HG02678 (cell line): ENCODE results near the gene FZD4.
"Not testable (repeated sequence)": the region's sequence is repeated elsewhere in the genome, so short reads cannot be mapped to it uniquely, and the experiment has no call there.

Experiments used
- ATAC-seq: cut with Tn5 transposase; IDR thresholded peaks from one replicate; pipeline ENCODE4 v1.9.1; 2021; ENCODE audit warnings: mild to moderate bottlenecking, moderate library complexity; ENCODE audit not compliant: unreplicated experiment

Gene FZD4

DNA sequence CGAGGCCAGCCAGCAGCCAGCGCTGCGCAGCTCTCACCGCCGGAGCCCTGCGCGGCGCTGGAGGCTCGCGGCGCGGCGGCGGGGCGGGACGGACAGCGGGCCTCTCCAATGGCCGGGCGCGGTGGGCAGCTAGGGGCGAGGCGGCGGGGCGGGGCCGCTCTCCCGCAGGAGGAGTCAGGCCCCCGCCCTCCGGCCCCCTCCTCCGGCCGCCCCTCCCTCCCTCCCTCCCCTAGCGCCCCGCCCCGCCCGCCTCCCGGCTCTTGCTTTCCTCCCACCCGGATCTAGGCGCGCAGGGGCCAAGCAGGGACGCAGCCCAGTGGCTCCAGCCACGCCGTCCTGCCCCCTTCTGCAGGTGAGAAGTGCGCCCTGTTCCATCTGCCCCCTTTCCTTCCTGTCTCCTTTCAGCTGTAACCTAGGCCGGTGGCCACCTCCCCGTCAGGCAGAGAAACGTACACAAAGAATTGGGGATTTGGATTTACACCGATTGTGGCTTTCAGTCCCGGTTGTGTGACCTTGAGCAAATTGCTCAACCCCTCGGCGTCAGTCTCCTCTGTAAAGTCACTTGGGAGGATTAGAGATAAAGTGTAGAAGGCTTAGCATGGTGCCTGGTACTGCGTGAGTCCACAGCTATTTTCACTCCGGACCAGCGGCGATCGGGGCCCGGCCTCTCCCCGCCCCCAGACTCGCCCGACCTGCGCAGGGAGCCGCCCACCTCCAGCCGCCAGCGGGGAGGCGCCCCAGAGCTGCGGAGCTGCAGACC, at the start of gene FZD4:
FZD4 (minus strand) TSS at position 35 of the 760 bp plus-strand sequence. CDS start 310 bp downstream, outside the sequence.
- peak; percentile 95 for ATAC-seq

DNA sequence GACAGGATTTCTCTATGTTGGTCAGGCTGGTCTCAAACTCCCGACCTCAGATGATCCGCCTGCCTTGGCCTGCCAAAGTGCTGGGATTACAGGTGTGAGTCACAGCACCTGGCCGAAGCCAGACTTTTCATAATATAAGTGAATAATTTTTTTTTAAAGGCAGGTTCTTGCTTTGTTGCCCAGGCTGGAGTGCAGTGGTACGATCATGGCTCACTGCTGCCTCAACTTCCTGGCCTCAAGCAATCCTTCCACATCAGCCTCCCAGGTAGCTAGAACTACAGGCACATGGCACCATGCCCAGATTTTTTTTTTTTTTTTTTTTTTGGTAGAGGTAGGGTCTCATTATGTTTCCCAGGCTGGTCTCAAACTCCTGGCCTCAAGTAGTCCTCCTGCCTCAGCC, 49.1 kb upstream of the FZD4 start:
- not testable (repeated sequence) for ATAC-seq

GRCh38 chr11:87002918-87003317, 47.7 kb upstream of the FZD4 start:
- no peak for ATAC-seq

- no peak for ATAC-seq
Measured at GRCh38 chr11:86999859-87000753, 44.9 kb upstream of the FZD4 start.

DNA sequence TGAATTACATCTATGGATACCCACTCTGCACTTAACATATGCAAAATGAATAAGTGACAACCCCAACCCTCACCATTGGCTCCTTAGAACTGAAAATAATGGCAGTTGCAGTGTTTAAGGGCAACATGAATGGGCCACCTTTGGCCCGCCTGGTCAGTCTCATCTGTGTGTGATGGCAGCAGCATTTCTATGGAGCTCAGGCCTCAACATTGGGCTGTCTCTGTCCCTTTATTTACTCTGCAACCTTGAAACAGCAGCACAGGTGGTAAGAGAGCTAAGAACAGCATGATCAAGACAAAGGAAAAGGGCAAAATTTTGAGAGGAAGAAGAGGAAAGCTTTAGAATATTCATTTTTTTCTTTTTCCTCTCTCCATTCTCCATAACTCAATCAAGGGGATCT, 44.2 kb upstream of the FZD4 start:
- ATAC-seq, result no peak

DNA sequence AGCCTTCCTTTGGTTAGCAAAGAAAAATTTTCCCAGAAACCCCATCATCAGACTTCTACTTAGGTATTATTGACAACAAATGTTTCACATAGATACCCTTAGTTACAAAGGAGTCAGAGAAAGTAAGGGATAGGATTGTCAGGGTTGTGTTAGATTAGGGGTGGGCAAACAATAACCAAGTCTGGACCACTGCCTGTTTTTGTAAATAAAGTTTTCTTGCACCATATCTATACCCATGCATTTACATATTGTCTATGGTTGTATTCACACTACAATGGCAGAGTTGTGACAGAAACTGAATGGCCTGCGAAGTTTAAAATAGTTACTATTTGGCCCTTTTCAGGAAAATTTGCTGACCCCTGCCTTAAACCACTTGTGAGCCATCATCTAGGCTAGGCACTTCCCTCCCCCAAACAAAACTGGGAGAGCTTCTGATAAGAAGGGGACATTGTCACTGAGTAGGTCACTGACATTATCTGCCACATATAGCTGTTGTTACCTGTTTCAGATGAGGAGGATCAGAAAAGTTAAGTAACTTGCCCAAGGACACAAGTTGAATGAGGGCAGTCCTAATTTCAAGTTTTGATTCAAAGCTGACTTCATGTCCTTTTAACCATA, 41.9 kb upstream of the FZD4 start:
- no peak for ATAC-seq

GRCh38 chr11:86993031-86993430, 37.8 kb upstream of the FZD4 start:
- no peak for ATAC-seq

GRCh38 chr11:86992340-86992739, 37.1 kb upstream of the FZD4 start:
- not testable (repeated sequence) for ATAC-seq

GRCh38 chr11:86991341-86991740, 36.1 kb upstream of the FZD4 start:
- no peak for ATAC-seq

DNA sequence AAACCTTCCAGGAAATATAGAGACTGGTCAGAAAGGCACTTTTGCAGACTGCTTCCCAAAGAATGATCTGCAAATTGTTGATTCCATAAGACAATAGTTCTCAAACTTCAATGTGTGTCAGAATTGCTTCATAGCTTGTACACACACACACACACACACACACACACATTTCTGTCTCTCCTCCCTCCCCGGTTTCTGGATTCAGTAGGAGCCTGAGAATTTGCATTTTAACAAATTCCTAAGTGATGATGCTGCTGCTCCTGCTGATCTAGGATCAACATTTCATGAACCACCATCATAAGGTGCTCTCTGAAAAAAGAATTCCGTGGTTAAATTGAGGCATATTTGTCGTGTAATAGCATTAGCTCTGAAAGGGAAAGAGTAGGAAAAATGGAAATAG, 35.3 kb upstream of the FZD4 start:
- ATAC-seq, result no peak

GRCh38 chr11:86990031-86990430, 34.8 kb upstream of the FZD4 start:
- no peak for ATAC-seq

DNA sequence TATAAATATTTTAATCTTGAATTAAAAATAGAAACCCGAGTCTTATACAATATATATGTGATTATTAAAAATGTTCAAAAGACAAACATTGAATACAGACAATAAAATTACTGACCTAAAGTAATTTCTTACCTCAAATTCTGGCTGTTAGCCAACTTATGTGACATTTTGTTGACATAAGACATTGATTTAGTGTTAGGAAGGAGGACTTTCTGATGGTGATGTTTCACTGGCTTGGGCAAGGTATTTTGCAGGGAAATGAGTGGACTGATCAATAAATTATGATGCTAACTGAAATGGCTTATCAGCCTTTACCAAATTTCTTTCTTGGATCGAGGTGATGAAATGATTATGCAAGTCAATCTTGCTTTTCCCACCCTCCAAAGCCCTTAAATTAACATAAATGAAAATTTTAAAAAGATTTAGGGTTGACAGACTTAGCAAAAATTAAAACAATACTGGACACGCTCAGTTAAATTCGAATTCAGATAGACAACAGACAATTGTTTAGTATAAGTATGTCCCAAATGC, 33.2 kb upstream of the FZD4 start:
- ATAC-seq, result no peak

- no peak for ATAC-seq
Measured at GRCh38 chr11:86987679-86988078, 32.5 kb upstream of the FZD4 start.

GRCh38 chr11:86984701-86985100, 29.5 kb upstream of the FZD4 start:
- ATAC-seq, result no peak

DNA sequence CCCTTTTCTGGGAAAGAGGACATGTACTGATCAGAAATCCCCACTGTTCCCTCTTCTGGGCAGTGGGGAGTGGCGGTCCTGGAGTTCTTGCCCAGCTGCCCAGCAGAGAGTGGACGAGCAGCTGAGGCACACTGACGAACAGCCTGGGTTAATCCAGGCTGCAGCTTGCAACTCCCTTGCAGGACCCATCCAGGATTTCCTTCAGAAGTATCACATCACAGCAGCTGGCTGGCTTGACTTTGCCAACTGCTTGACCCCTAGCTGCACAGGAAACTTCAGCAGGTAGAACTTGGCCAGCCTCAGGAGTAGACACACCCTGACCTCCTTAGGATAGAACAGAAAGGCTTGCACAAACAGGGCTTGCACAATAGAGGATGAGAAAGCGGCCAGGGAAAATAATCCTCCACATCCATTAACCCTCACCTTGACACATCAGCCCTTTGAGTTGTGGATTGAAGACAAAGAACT, 27.9 kb upstream of the FZD4 start:
- no peak for ATAC-seq

DNA sequence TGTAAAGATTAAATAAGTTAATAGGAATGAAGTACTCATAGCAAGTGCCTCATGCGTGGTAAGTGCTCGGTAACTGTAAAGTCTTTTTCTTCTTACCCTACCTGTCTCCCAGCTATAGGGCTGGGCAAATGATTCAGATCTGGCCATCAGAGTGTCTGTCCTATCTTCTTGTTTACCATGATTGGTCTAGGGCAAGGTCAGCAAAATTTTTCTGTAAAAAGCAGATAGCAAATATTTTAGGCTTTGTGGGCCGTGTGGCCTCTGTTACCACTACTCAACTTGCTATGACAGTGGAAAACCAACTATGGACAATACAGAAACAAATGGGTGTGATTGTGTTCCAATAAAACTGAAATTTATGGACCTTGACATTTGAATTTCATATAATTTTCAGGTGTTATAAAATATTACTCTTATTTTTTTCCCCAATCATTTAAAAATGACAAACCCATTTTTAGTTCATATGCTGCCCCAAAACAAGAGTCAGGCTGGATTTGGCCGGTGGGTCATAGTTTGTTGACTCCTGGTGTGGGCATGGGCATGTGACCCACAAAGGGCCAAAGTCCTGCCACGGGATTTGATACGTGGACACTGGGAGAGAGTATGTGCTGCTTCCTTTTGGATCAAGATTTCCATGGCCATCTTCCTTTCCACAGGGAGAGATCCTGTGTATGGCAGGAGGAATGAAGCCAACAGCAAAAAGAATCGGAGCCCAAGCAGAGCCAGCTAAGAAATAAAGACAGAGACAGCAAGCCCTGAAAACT, 26.8 kb upstream of the FZD4 start:
- no peak for ATAC-seq

DNA sequence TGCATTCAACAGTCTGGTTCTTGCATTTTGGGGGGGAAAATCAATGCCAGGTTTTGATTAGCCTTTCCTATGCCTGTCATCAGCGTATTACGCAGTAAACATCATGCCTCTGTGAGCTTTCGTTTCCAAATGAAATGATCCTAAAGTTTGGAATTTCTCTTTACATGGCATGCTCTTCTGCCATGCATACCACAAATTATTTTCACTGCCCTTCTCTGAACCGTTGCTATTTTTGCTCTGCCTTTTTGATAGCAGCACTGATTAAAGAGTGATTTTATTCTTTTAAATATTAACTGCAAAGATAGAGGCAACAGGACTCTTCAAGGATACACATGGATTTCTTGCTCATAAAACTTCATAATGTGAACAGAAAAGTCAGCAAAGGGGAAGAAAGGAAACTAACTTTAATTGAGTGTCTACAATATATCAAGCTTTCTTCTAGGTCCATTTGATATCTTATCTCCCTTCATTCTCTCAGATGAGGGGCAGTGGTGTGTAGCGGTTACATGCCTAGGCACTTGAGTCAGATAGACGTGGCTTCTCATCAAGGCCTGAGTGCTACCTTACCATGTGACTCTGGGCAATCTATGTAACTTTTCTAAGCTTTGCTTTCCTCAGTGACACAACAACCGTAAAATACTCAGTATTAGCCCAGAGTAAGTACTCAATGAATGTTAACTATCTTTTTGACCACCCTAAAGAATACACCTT, 25.0 kb upstream of the FZD4 start:
- ATAC-seq, result no peak

- ATAC-seq, result peak; percentile 74
Measured at GRCh38 chr11:86978756-86979608, 23.8 kb upstream of the FZD4 start.

DNA sequence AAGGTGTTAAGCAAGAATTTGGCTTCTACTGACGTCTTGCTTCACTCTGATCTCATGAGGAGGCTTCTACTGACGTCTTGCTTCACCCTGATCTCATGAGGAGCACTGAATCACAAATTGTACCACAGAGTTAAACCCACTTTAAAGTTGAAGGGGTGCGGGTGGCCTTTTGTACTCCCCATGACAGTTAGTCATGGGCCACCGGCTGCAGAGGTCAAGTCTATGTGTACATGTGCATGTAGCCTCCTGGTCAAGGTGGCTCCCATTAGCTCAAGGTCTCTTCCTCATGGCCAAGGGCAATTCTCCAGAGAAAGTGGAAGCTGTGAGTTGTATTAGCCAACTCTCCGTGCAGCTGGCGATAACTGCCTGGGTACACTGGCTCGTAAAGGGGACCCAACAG, 23.1 kb upstream of the FZD4 start:
- ATAC-seq, result no peak
